Thyroid gland (tissue), 4 donors: ENCODE results near the gene IHH. TPM values are rescaled to one million over a fixed set of nuclear protein-coding genes. Genes with fewer than 3 reads are reported as not detected.

Experiments used
- DNase-seq, 2 donors: peaks; one replicate each; pipeline ENCODE4 v3.0.0-alpha.2; 2019
- H3K27ac ChIP-seq, 3 donors: fragments of 200-600 bp; sonication (generic); 1 replicate in 2 of 3; 2 replicates in 1 of 3; pipeline ENCODE4 v1.5.1; 2016 to 2019; ENCODE audit warnings: mild to moderate bottlenecking in 1 of 3, moderate library complexity in 1 of 3
- H3K27me3 ChIP-seq: fragments of 200-600 bp; sonication (generic); one replicate; pipeline ENCODE4 v1.5.1; 2019
- H3K36me3 ChIP-seq, 2 donors: fragments of 200-600 bp; sonication (generic); one replicate each; pipeline ENCODE4 v1.5.1; 2016 to 2019
- H3K4me1 ChIP-seq, 2 donors: fragments of 200-600 bp; sonication (generic); one replicate each; pipeline ENCODE4 v1.5.1; 2017 to 2019
- H3K4me3 ChIP-seq, 3 donors: fragments of 200-600 bp; sonication (generic); replicated peaks in 1 of 3; 1 replicate in 2 of 3; 2 replicates in 1 of 3; pipeline ENCODE4 v1.5.1; 2016; ENCODE audit warnings: mild to moderate bottlenecking in 1 of 3
- H3K9me3 ChIP-seq: fragments of 200-600 bp; sonication (generic); one replicate; pipeline ENCODE4 v1.5.1; 2017
- CTCF ChIP-seq, 6 experiments: fragments of 200-600 bp in 3 of 6; fragments of 450-650 bp in 3 of 6; sonication (generic) in 3 of 6; IDR thresholded peaks; one replicate each; pipeline ENCODE4 v1.5.1; 2016 to 2019; ENCODE audit warnings: antibody characterized with exemption in 6 of 6, mild to moderate bottlenecking in 2 of 6, inconsistent platforms in 1 of 6, moderate library complexity in 1 of 6
- POLR2A ChIP-seq, 2 donors: fragments of 450-650 bp; IDR thresholded peaks; one replicate each; pipeline ENCODE4 v1.6.1; 2017; ENCODE audit warnings: antibody characterized with exemption in 2 of 2, mild to moderate bottlenecking in 2 of 2, moderate library complexity in 1 of 2
- WGBS, 2 donors: methylation state at CpG; one replicate each; pipeline ENCODE4 v1.1.5; 2017; 5-methylcytosine and 5-hydroxymethylcytosine counted together
- intact Hi-C: fragments of 100-400 bp; cut with DNase I; formaldehyde crosslinking; loops from one replicate; pipeline ENCODE4 v1.15.1; 2023
- total RNA-seq, 4 donors: library from RNA; depleted of rRNA; stranded (reverse); fragments of >200 nt; gene quantifications; one replicate each; pipeline ENCODE4 v1.2.3, GENCODE V29; 2016

The IHH gene
- total RNA-seq, 4 donors from 2014 or later: 0.34 TPM; not detected in 3

- Histone ChIP-seq H3K9me3 (no peaks in the 10 kb centered on the region), H3K36me3 (no peaks in the 10 kb centered on the region), H3K27ac (no peak overlapping the region), H3K4me1 (no peaks in the 10 kb centered on the region), H3K27me3 (no peaks in the 10 kb centered on the region), H3K4me3 (no peak overlapping the region)
- 44 to 77% methylated on average over 3 to 5 of the region's 6 CpGs for WGBS, 2 donors
- no peak for DNase-seq
- no peak for TF ChIP-seq POLR2A (IDR thresholded peaks at IDR 0.05)
- no peak for TF ChIP-seq CTCF (IDR thresholded peaks at IDR 0.05)
- intact Hi-C loops: no loop called here
Measured at GRCh38 chr2:219019436-219019835, 41.3 kb downstream of the IHH start.

GRCh38 chr2:219018726-219019125 is 42.0 kb downstream of the IHH start:
- no peak overlapping the region for H3K4me3 ChIP-seq
- WGBS, 2 donors: 89 to 91% methylated on average over 10 of the region's 10 CpGs
- H3K9me3 ChIP-seq: no peaks in the 10 kb centered on the region
- H3K36me3 ChIP-seq: no peaks in the 10 kb centered on the region
- DNase-seq: no peak
- H3K27me3 ChIP-seq: no peaks in the 10 kb centered on the region
- H3K4me1 ChIP-seq: no peaks in the 10 kb centered on the region
- H3K27ac ChIP-seq: no peak overlapping the region
- intact Hi-C loops: no loop called here
- TF ChIP-seq CTCF (IDR thresholded peaks at IDR 0.05) (no peak), POLR2A (IDR thresholded peaks at IDR 0.05) (no peak)

GRCh38 chr2:219018286-219018685 is 42.4 kb downstream of the IHH start:
- intact Hi-C loops: no loop called here
- Histone ChIP-seq H3K4me3 (no peak overlapping the region), H3K27ac (no peak overlapping the region), H3K36me3 (no peaks in the 10 kb centered on the region), H3K27me3 (no peaks in the 10 kb centered on the region), H3K9me3 (no peaks in the 10 kb centered on the region), H3K4me1 (no peaks in the 10 kb centered on the region)
- DNase-seq: no peak
- TF ChIP-seq POLR2A (IDR thresholded peaks at IDR 0.05) (no peak), CTCF (IDR thresholded peaks at IDR 0.05) (no peak)
- 74 to 90% methylated on average over 5 to 7 of the region's 7 CpGs for WGBS, 2 donors

GRCh38 chr2:219017201-219017931 is 43.4 kb downstream of the IHH start:
- no peak overlapping the region for H3K27ac ChIP-seq
- WGBS, 2 donors: 71 to 79% methylated on average over 12 to 14 of the region's 14 CpGs
- no peaks in the 10 kb centered on the region for H3K4me1 ChIP-seq
- no peak for TF ChIP-seq CTCF (IDR thresholded peaks at IDR 0.05)
- no peak for TF ChIP-seq POLR2A (IDR thresholded peaks at IDR 0.05)
- H3K4me3 ChIP-seq: no peak overlapping the region
- DNase-seq: no peak
- H3K27me3 ChIP-seq: no peaks in the 10 kb centered on the region
- H3K9me3 ChIP-seq: no peaks in the 10 kb centered on the region
- H3K36me3 ChIP-seq: no peaks in the 10 kb centered on the region
- intact Hi-C loops: no loop called here

- DNase-seq: no peak
- no peak for TF ChIP-seq POLR2A (IDR thresholded peaks at IDR 0.05)
- TF ChIP-seq CTCF (IDR thresholded peaks at IDR 0.05): no peak
- Histone ChIP-seq H3K27ac (no peak overlapping the region), H3K4me3 (no peak overlapping the region), H3K9me3 (no peaks in the 10 kb centered on the region), H3K27me3 (no peaks in the 10 kb centered on the region), H3K4me1 (no peaks in the 10 kb centered on the region), H3K36me3 (no peaks in the 10 kb centered on the region)
- intact Hi-C loops: no loop called here
- 91 to 94% methylated on average over 11 of the region's 11 CpGs for WGBS, 2 donors
Measured at GRCh38 chr2:219016721-219017120, 44.0 kb downstream of the IHH start.
